Measurements from ENCODE around the gene IDH2. TPM values are rescaled to one million over a fixed set of nuclear protein-coding genes. Genes with fewer than 3 reads are reported as not detected.
"Not testable (repeated sequence)": the region's sequence is repeated elsewhere in the genome, so short reads cannot be mapped to it uniquely, and the experiment has no call there.

The IDH2 gene
- total RNA-seq, 2 donors from 2014 or later = 45.0 to 48.8 TPM

GRCh38 chr15:90131848-90132247 is 29.6 kb upstream of the IDH2 start:
- no peak for DNase-seq
- no peak overlapping the region for H3K4me3 Mint-ChIP-seq

GRCh38 chr15:90130291-90130690 is 28.0 kb upstream of the IDH2 start:
- DNase-seq (no peak), ATAC-seq (no peak)
- Mint-ChIP-seq H3K36me3 (ENCODE audit: low read depth) (peaks cover 9% of the 10 kb centered on the region), H3K27ac (no peak overlapping the region), H3K27me3 (peaks cover 22% of the 10 kb centered on the region), H3K4me1 (peaks cover 4% of the 10 kb centered on the region), H3K4me3 (no peak overlapping the region)
- H3K9me3 ChIP-seq (ENCODE audit: control insufficient read depth, low read length, poor library complexity, severe bottlenecking) = no peaks in the 10 kb centered on the region

More at GRCh38 chr15:90131848-90132247, 29.6 kb upstream of the IDH2 start:
- H3K9me3 ChIP-seq (ENCODE audit: control insufficient read depth, low read length, poor library complexity, severe bottlenecking) = no peaks in the 10 kb centered on the region
- Mint-ChIP-seq H3K36me3 (ENCODE audit: low read depth) (peaks cover 9% of the 10 kb centered on the region), H3K27me3 (peaks cover 11% of the 10 kb centered on the region), H3K4me1 (peaks cover 4% of the 10 kb centered on the region), H3K27ac (no peak overlapping the region)
- ATAC-seq = no peak

- Mint-ChIP-seq H3K4me1 (peaks cover 2% of the 10 kb centered on the region), H3K27ac (no peak overlapping the region), H3K27me3 (peaks cover 22% of the 10 kb centered on the region), H3K4me3 (no peak overlapping the region), H3K36me3 (ENCODE audit: low read depth) (peaks cover 3% of the 10 kb centered on the region)
- ATAC-seq (no peak), DNase-seq (no peak)
- no peaks in the 10 kb centered on the region for H3K9me3 ChIP-seq (ENCODE audit: control insufficient read depth, low read length, poor library complexity, severe bottlenecking)
These were observed 24.5 kb upstream of the IDH2 start for GRCh38 chr15:90126596-90127435.

- Mint-ChIP-seq H3K36me3 (ENCODE audit: low read depth) (peaks cover 3% of the 10 kb centered on the region), H3K27ac (no peak overlapping the region), H3K27me3 (peaks cover 22% of the 10 kb centered on the region), H3K4me3 (no peak overlapping the region), H3K4me1 (peaks cover 2% of the 10 kb centered on the region)
- DNase-seq (no peak), ATAC-seq (no peak)
- H3K9me3 ChIP-seq (ENCODE audit: control insufficient read depth, low read length, poor library complexity, severe bottlenecking) = no peaks in the 10 kb centered on the region
These were observed 23.8 kb upstream of the IDH2 start for GRCh38 chr15:90126022-90126421.

GRCh38 chr15:90124507-90124906 is 22.2 kb upstream of the IDH2 start:
- Mint-ChIP-seq H3K27ac (no peak overlapping the region), H3K4me1 (peaks cover under 1% of the 10 kb centered on the region), H3K4me3 (no peak overlapping the region), H3K36me3 (ENCODE audit: low read depth) (peaks cover 3% of the 10 kb centered on the region), H3K27me3 (peaks cover 22% of the 10 kb centered on the region)
- no peak for ATAC-seq
- no peak for DNase-seq
- H3K9me3 ChIP-seq (ENCODE audit: control insufficient read depth, low read length, poor library complexity, severe bottlenecking) = no peaks in the 10 kb centered on the region

- no peaks in the 10 kb centered on the region for H3K4me1 Mint-ChIP-seq
- H3K27me3 Mint-ChIP-seq = peaks cover 8% of the 10 kb centered on the region
These were observed 18.8 kb upstream of the IDH2 start for GRCh38 chr15:90121086-90121485.

GRCh38 chr15:90119367-90119766 is 17.1 kb upstream of the IDH2 start:
- Mint-ChIP-seq H3K4me1 (no peaks in the 10 kb centered on the region), H3K4me3 (no peak overlapping the region), H3K36me3 (ENCODE audit: low read depth) (no peaks in the 10 kb centered on the region), H3K27ac (no peak overlapping the region), H3K27me3 (no peaks in the 10 kb centered on the region)
- DNase-seq = no peak
- no peak for ATAC-seq
- no peaks in the 10 kb centered on the region for H3K9me3 ChIP-seq (ENCODE audit: control insufficient read depth, low read length, poor library complexity, severe bottlenecking)

More at GRCh38 chr15:90121086-90121485, 18.8 kb upstream of the IDH2 start:
- no peaks in the 10 kb centered on the region for H3K9me3 ChIP-seq (ENCODE audit: control insufficient read depth, low read length, poor library complexity, severe bottlenecking)
- DNase-seq = no peak
- no peak overlapping the region for H3K27ac Mint-ChIP-seq
- ATAC-seq = no peak
- no peak overlapping the region for H3K4me3 Mint-ChIP-seq
- no peaks in the 10 kb centered on the region for H3K36me3 Mint-ChIP-seq (ENCODE audit: low read depth)

GRCh38 chr15:90115783-90116182 is 13.5 kb upstream of the IDH2 start:
- Mint-ChIP-seq H3K36me3 (ENCODE audit: low read depth) (no peaks in the 10 kb centered on the region), H3K27ac (no peak overlapping the region), H3K4me3 (no peak overlapping the region), H3K27me3 (no peaks in the 10 kb centered on the region), H3K4me1 (no peaks in the 10 kb centered on the region)
- no peaks in the 10 kb centered on the region for H3K9me3 ChIP-seq (ENCODE audit: control insufficient read depth, low read length, poor library complexity, severe bottlenecking)
- DNase-seq (no peak), ATAC-seq (no peak)

- ATAC-seq (no peak), DNase-seq (no peak)
- H3K4me1 Mint-ChIP-seq = peaks cover 2% of the 10 kb centered on the region
- peaks cover 4% of the 10 kb centered on the region for H3K27me3 Mint-ChIP-seq
- H3K4me3 Mint-ChIP-seq = no peak overlapping the region
- H3K27ac Mint-ChIP-seq = no peak overlapping the region
- no peaks in the 10 kb centered on the region for H3K9me3 ChIP-seq (ENCODE audit: control insufficient read depth, low read length, poor library complexity, severe bottlenecking)
- H3K36me3 Mint-ChIP-seq (ENCODE audit: low read depth) = no peaks in the 10 kb centered on the region
These were observed 12.2 kb upstream of the IDH2 start for GRCh38 chr15:90114451-90114901.

- peaks cover 2% of the 10 kb centered on the region for H3K4me1 Mint-ChIP-seq
- no peak overlapping the region for H3K4me3 Mint-ChIP-seq
- H3K36me3 Mint-ChIP-seq (ENCODE audit: low read depth) = no peaks in the 10 kb centered on the region
- no peaks in the 10 kb centered on the region for H3K9me3 ChIP-seq (ENCODE audit: control insufficient read depth, low read length, poor library complexity, severe bottlenecking)
- DNase-seq (no peak), ATAC-seq (no peak)
- peaks cover 4% of the 10 kb centered on the region for H3K27me3 Mint-ChIP-seq
- H3K27ac Mint-ChIP-seq = no peak overlapping the region
These were observed 10.9 kb upstream of the IDH2 start for GRCh38 chr15:90113166-90113565.

GRCh38 chr15:90109163-90109751 is 7.0 kb upstream of the IDH2 start:
- H3K27me3 Mint-ChIP-seq; H3K27ac Mint-ChIP-seq; H3K9me3 ChIP-seq (ENCODE audit: control insufficient read depth, low read length, poor library complexity, severe bottlenecking); ATAC-seq; DNase-seq; H3K4me1 Mint-ChIP-seq; H3K36me3 Mint-ChIP-seq (ENCODE audit: low read depth); H3K4me3 Mint-ChIP-seq: not testable (repeated sequence)

- H3K4me1 Mint-ChIP-seq; H3K36me3 Mint-ChIP-seq (ENCODE audit: low read depth); ATAC-seq; H3K27ac Mint-ChIP-seq; H3K9me3 ChIP-seq (ENCODE audit: control insufficient read depth, low read length, poor library complexity, severe bottlenecking); H3K27me3 Mint-ChIP-seq; DNase-seq; H3K4me3 Mint-ChIP-seq: not testable (repeated sequence)
These were observed 5.8 kb upstream of the IDH2 start for GRCh38 chr15:90108038-90108437.

- no peaks in the 10 kb centered on the region for H3K9me3 ChIP-seq (ENCODE audit: control insufficient read depth, low read length, poor library complexity, severe bottlenecking)
- Mint-ChIP-seq H3K4me1 (peaks cover 8% of the 10 kb centered on the region), H3K27ac (no peak overlapping the region), H3K36me3 (ENCODE audit: low read depth) (no peaks in the 10 kb centered on the region), H3K27me3 (peaks cover 4% of the 10 kb centered on the region), H3K4me3 (no peak overlapping the region)
- DNase-seq (no peak), ATAC-seq (no peak)
These were observed 4.4 kb upstream of the IDH2 start for GRCh38 chr15:90106522-90107117.
